GM19023 (cell line): ENCODE measurements around the gene TPM2.

ENCODE experiments used
- ATAC-seq: cut with Tn5 transposase; IDR thresholded peaks from one replicate; pipeline ENCODE4 v1.9.1; 2021; ENCODE audit warnings: mild to moderate bottlenecking, moderate library complexity; ENCODE audit not compliant: unreplicated experiment

Gene TPM2

GRCh38 chr9:35718721-35719511 is 29.2 kb upstream of the TPM2 start:
- no peak for ATAC-seq

- ATAC-seq = no peak
These were observed 27.6 kb upstream of the TPM2 start for GRCh38 chr9:35717132-35717870.

DNA sequence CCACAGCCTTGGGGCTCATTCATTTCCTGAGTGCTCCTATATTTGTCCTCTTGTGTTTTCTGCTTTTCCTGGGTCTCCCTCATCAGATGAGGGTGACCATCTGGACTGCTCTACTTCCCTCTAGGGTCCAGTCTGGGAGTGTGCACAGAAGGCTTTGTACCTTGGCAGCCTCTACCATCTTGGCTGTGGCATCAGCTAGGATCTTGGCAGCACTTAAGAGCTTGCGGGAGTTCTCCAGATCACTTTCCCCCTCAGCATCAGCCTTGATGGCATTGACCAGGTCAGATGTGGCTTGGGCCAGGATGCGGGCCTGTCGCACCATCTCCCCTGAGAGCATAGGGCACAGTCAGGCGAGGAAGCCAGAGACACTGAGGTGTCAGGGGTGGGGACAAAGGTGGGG is 26.5 kb upstream of the TPM2 start:
- ATAC-seq = no peak

DNA sequence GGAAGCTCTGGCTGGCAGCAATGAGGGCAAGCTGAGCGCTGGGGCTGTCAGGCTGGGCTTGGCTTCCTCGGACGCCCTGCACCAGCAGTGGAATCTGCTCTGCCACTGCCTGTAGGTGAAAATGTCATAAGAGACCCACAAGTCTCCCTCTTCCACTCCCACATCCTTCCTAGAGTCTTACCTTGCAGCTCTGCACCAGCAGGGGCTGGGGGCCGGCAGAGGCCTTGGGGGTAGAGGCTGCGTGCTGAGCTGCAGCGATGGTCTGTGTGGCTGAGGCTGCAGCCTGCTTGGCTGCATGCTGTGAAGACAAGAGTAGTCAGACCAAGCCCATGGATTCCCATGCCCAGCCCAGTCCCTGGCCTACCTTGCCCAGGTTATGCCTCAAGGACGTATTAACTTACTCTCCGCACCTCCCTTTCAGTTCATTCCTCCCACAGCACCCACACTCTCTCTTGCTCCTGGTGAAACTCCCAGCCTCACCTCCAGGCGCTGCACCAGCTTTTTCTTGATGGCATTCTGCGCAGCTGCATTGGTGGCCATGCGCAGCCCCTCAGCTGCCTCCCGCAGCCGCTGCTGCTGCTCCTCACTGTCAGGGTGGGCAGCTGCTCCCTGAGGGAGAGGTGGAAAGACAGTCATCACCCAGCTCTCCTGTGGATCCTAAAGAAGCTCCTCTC is 25.0 kb upstream of the TPM2 start:
- ATAC-seq = no peak

GRCh38 chr9:35714123-35714522 is 24.4 kb upstream of the TPM2 start:
- ATAC-seq = no peak

GRCh38 chr9:35713578-35713977 is 23.9 kb upstream of the TPM2 start:
- no peak for ATAC-seq

DNA sequence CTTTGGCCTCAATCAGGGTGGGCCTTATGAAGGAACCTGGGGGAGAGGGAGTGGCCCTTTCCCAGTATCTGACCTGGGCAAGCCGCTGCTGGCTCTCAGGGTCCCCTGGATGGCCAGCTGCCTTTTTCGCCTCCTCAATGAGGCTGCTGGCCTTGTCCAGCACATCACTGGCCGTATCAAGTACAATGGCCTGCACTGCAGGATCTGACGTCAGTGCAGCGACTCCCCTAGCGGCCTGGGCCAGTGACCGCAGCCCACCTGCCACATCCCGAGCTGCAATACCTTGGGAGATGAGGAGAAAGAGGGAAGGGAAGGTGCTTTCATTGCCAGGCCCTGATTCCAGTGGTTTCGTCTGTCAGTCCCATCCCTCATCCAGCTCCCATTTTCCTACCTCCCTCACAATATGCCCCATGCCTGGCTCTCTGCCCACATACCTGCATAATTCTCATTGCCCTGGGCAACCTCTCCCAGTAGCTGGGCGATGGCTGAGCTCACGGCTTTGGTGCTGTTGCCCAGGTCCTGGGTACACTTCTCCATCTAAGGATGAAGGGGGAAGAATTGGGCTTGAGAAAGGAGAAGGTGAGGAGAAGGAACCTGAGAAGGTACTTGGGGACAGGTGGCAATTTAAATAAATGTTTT is 23.2 kb upstream of the TPM2 start:
- ATAC-seq = no peak

- no peak for ATAC-seq
These were observed 22.0 kb upstream of the TPM2 start for GRCh38 chr9:35711501-35712428.

- no peak for ATAC-seq
These were observed 21.2 kb upstream of the TPM2 start for GRCh38 chr9:35710818-35711500.

- ATAC-seq = no peak
These were observed 18.4 kb upstream of the TPM2 start for GRCh38 chr9:35708146-35708545.

- no peak for ATAC-seq
These were observed 17.2 kb upstream of the TPM2 start for GRCh38 chr9:35706951-35707350.

GRCh38 chr9:35705836-35706430 is 16.2 kb upstream of the TPM2 start:
- no peak for ATAC-seq

DNA sequence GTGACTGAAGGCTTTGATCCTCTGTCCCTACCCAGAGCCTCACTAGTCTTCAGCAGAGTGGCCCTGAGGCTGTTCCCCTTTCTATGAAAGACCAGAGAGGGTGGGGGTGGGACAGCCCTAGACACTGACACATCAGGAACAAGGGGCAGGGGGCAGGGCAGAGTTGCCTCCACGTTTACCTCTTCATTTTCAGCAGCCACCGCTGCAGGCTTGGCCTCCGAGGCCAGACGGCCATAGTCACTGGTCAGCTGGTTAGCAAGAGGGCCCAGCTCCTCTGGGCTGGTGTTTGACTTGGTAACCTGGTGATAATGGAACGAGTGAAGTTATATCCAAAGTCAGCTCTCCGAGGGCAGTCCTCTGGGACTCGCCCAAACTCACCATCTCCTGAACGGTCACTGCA is 15.6 kb upstream of the TPM2 start:
- no peak for ATAC-seq

GRCh38 chr9:35703906-35704672 is 14.4 kb upstream of the TPM2 start:
- ATAC-seq = no peak

GRCh38 chr9:35702696-35703095 is 13.0 kb upstream of the TPM2 start:
- ATAC-seq = no peak

GRCh38 chr9:35700942-35701341 is 11.2 kb upstream of the TPM2 start:
- no peak for ATAC-seq

DNA sequence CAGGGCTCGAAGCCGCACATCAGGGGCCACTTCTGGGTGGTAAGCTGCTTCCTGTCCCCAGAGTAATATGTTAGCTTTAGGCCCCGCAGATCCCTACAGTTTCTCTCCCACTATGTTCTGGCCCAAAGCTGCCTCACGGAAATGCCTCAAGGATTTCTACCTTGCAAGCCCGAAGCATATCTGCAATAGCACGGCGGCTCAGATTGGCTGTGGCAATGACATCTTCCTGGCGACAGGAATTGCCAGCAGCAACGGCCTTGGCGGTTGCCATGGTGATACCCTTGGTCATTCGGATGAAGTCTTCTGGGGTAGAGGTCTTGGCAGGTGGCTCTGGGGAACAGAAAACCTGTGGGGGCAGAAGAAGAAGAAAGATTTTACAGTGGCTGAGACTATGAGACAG is 10.3 kb upstream of the TPM2 start:
- ATAC-seq = no peak

GRCh38 chr9:35698231-35698630 is 8.5 kb upstream of the TPM2 start:
- ATAC-seq = no peak

GRCh38 chr9:35697486-35697885 is 7.8 kb upstream of the TPM2 start:
- no peak for ATAC-seq
